Neural progenitor cell (in vitro differentiated cells): ENCODE results near the gene WRAP53. TPM values are rescaled to one million over a fixed set of nuclear protein-coding genes. Genes with fewer than 3 reads are reported as not detected.
A peak's percentile ranks its signal among the peaks of the same experiment; 100 is the strongest.

ENCODE experiments used
- DNase-seq: peaks from one replicate; pipeline ENCODE4 v3.0.0-alpha.2; 2016; ENCODE audit warnings: low spot score
- H2AFZ ChIP-seq: fragments of 200-600 bp; sonication (generic); replicated peaks from 2 replicates; pipeline ENCODE4 v1.6.1; 2016; ENCODE audit warnings: antibody characterized with exemption
- H3F3A ChIP-seq: fragments of 200-600 bp; sonication (generic); 2 replicates; pipeline ENCODE4 v1.6.1; 2016; ENCODE audit warnings: antibody characterized with exemption, low read depth
- H3K27ac ChIP-seq: fragments of 200-600 bp; sonication (generic); 2 replicates; pipeline ENCODE4 v1.5.1; 2016; ENCODE audit warnings: mild to moderate bottlenecking
- H3K27me3 ChIP-seq: fragments of 200-600 bp; sonication (generic); 2 replicates; pipeline ENCODE4 v1.6.1; 2016; ENCODE audit warnings: mild to moderate bottlenecking, moderate library complexity
- H3K36me3 ChIP-seq: fragments of 200-600 bp; sonication (generic); 2 replicates; pipeline ENCODE4 v1.5.1; 2016
- H3K4me1 ChIP-seq: fragments of 200-600 bp; sonication (generic); 2 replicates; pipeline ENCODE4 v1.6.1; 2016; ENCODE audit warnings: mixed run types
- H3K4me2 ChIP-seq: fragments of 200-600 bp; sonication (generic); 2 replicates; pipeline ENCODE4 v1.6.1; 2016
- H3K4me3 ChIP-seq: fragments of 200-600 bp; sonication (generic); 2 replicates; pipeline ENCODE4 v1.5.1; 2016
- H3K79me2 ChIP-seq: fragments of 200-600 bp; sonication (generic); 2 replicates; pipeline ENCODE4 v1.6.1; 2016; ENCODE audit warnings: low read depth
- H3K9ac ChIP-seq: fragments of 200-600 bp; sonication (generic); 2 replicates; pipeline ENCODE4 v1.6.1; 2016
- H3K9me3 ChIP-seq: fragments of 200-600 bp; sonication (generic); 2 replicates; pipeline ENCODE4 v1.5.1; 2016; ENCODE audit warnings: low read depth
- H4K20me1 ChIP-seq: fragments of 200-600 bp; sonication (generic); 2 replicates; pipeline ENCODE4 v1.6.1; 2016; ENCODE audit warnings: low read depth
- H3K27ac Mint-ChIP-seq: 3 replicates; pipeline ENCODE4 v1.8.0; 2021; ENCODE audit warnings: mixed read lengths
- H3K27me3 Mint-ChIP-seq: 2 replicates; pipeline ENCODE4 v1.8.0; 2022; ENCODE audit warnings: low read depth, mild to moderate bottlenecking, inconsistent platforms, moderate library complexity, mixed read lengths; ENCODE audit not compliant: insufficient read depth
- H3K36me3 Mint-ChIP-seq: 3 replicates; pipeline ENCODE4 v1.8.0; 2021; ENCODE audit warnings: mixed read lengths
- H3K4me1 Mint-ChIP-seq: 3 replicates; pipeline ENCODE4 v1.8.0; 2021; ENCODE audit warnings: mixed read lengths
- H3K4me3 Mint-ChIP-seq: 3 replicates; pipeline ENCODE4 v1.8.0; 2021; ENCODE audit warnings: mild to moderate bottlenecking, moderate library complexity, mixed read lengths
- H3K9me3 Mint-ChIP-seq: 3 replicates; pipeline ENCODE4 v1.8.0; 2020; ENCODE audit warnings: mixed read lengths
- CTCF ChIP-seq: fragments of 200-600 bp; sonication (generic); IDR thresholded peaks from 2 replicates; pipeline ENCODE4 v1.5.1; 2017; ENCODE audit warnings: antibody characterized with exemption, mild to moderate bottlenecking
- EZH2 ChIP-seq: fragments of 200-600 bp; sonication (generic); IDR thresholded peaks from 2 replicates; pipeline ENCODE4 v1.6.1; 2017; ENCODE audit warnings: antibody characterized with exemption, mild to moderate bottlenecking, moderate library complexity
- EZH2phosphoT487 ChIP-seq: fragments of 200-600 bp; sonication (generic); IDR thresholded peaks from 2 replicates; pipeline ENCODE4 v1.6.1; 2017; ENCODE audit warnings: antibody characterized with exemption
- total RNA-seq: library from RNA; depleted of rRNA; stranded (reverse); fragments of >200 nt; gene quantifications from 2 replicates; pipeline ENCODE4 v1.2.3, GENCODE V29; 2015; ENCODE audit warnings: low replicate concordance

Gene WRAP53
- total RNA-seq, 1 donor from 2014 or later: 12.6 TPM

GRCh38 chr17:7717756-7718350 lies 29.6 kb downstream of the WRAP53 start:
- peak overlapping the region; percentile 74 for H3K4me3 ChIP-seq
- H2AFZ ChIP-seq: no peak overlapping the region
- H3K27me3 Mint-ChIP-seq: peaks cover 10% of the 10 kb centered on the region
- TF ChIP-seq CTCF: no peak
- TF ChIP-seq EZH2phosphoT487: no peak
- no peak for TF ChIP-seq EZH2
- H3K9me3 Mint-ChIP-seq: no peaks in the 10 kb centered on the region
- H3K36me3 Mint-ChIP-seq: no peaks in the 10 kb centered on the region
- no peak overlapping the region for H3K27ac Mint-ChIP-seq
- H3F3A ChIP-seq: peaks cover 15% of the 10 kb centered on the region
- peaks cover 37% of the 10 kb centered on the region for H3K27me3 ChIP-seq
- no peak overlapping the region for H3K9ac ChIP-seq
- H3K9me3 ChIP-seq: no peaks in the 10 kb centered on the region
- H3K79me2 ChIP-seq: no peaks in the 10 kb centered on the region
- no peaks in the 10 kb centered on the region for H4K20me1 ChIP-seq
- no peaks in the 10 kb centered on the region for H3K36me3 ChIP-seq
- peak overlapping the region; percentile 88 for H3K4me3 Mint-ChIP-seq
- peaks cover 26% of the 10 kb centered on the region for H3K4me1 ChIP-seq
- H3K4me2 ChIP-seq: peak overlapping the region; percentile 81
- H3K4me1 Mint-ChIP-seq: peaks cover 66% of the 10 kb centered on the region
- no peak for DNase-seq
- H3K27ac ChIP-seq: no peak overlapping the region

- peaks cover 53% of the 10 kb centered on the region for H3K4me1 Mint-ChIP-seq
- peaks cover 7% of the 10 kb centered on the region for H3K27me3 Mint-ChIP-seq
- Histone ChIP-seq H3K4me2 (no peak overlapping the region), H3K79me2 (no peaks in the 10 kb centered on the region), H3K27me3 (peaks cover 30% of the 10 kb centered on the region), H3F3A (peaks cover 6% of the 10 kb centered on the region), H3K36me3 (no peaks in the 10 kb centered on the region), H3K9ac (no peak overlapping the region), H3K9me3 (no peaks in the 10 kb centered on the region), H4K20me1 (no peaks in the 10 kb centered on the region), H3K27ac (no peak overlapping the region), H2AFZ (no peak overlapping the region), H3K4me1 (peaks cover 26% of the 10 kb centered on the region), H3K4me3 (no peak overlapping the region)
- H3K4me3 Mint-ChIP-seq: peak overlapping the region; percentile 14
- no peak for DNase-seq
- no peak for TF ChIP-seq EZH2
- no peak for TF ChIP-seq CTCF
- no peak for TF ChIP-seq EZH2phosphoT487
- H3K27ac Mint-ChIP-seq: no peak overlapping the region
- H3K36me3 Mint-ChIP-seq: no peaks in the 10 kb centered on the region
- no peaks in the 10 kb centered on the region for H3K9me3 Mint-ChIP-seq
Measured at GRCh38 chr17:7719661-7720060, 31.4 kb downstream of the WRAP53 start.

- Histone ChIP-seq H4K20me1 (no peaks in the 10 kb centered on the region), H3K9ac (no peak overlapping the region), H3K79me2 (no peaks in the 10 kb centered on the region), H2AFZ (no peak overlapping the region), H3F3A (peaks cover 6% of the 10 kb centered on the region), H3K9me3 (no peaks in the 10 kb centered on the region), H3K27ac (no peak overlapping the region), H3K4me1 (peaks cover 26% of the 10 kb centered on the region), H3K4me2 (no peak overlapping the region), H3K4me3 (no peak overlapping the region), H3K36me3 (no peaks in the 10 kb centered on the region), H3K27me3 (peaks cover 30% of the 10 kb centered on the region)
- H3K27me3 Mint-ChIP-seq: peaks cover 7% of the 10 kb centered on the region
- DNase-seq: no peak
- peak overlapping the region; percentile 14 for H3K4me3 Mint-ChIP-seq
- H3K9me3 Mint-ChIP-seq: no peaks in the 10 kb centered on the region
- H3K4me1 Mint-ChIP-seq: peaks cover 51% of the 10 kb centered on the region
- H3K36me3 Mint-ChIP-seq: no peaks in the 10 kb centered on the region
- H3K27ac Mint-ChIP-seq: no peak overlapping the region
- TF ChIP-seq EZH2phosphoT487 (no peak), EZH2 (no peak), CTCF (no peak)
Measured at GRCh38 chr17:7720125-7720524, 31.8 kb downstream of the WRAP53 start.
